HEK293T (cell line): ENCODE measurements around the gene PDPR.
"Not testable (repeated sequence)": the region's sequence is repeated elsewhere in the genome, so short reads cannot be mapped to it uniquely, and the experiment has no call there.

Source experiments
- CTCF ChIA-PET: fragments of 350-600 bp; formaldehyde crosslinking; extraction: SDS; loops from one replicate; lab custom pipeline; 2021; ENCODE audit warnings: antibody characterized with exemption, inconsistent platforms; lab: Yijun Ruan, JAX
- POLR2A ChIA-PET: fragments of 350-600 bp; formaldehyde crosslinking; extraction: SDS; loops from one replicate; lab custom pipeline; 2020; ENCODE audit warnings: antibody characterized with exemption, inconsistent platforms; lab: Yijun Ruan, JAX
- DNase-seq: peaks from one replicate; pipeline ENCODE4 v3.0.0; 2012; ENCODE audit warnings: mixed read lengths; ENCODE audit errors: extremely low spot score
- BHLHE40 ChIP-seq: fragments of 450-650 bp; IDR thresholded peaks from 2 replicates; pipeline ENCODE4 v1.6.1; 2016; ENCODE audit warnings: mild to moderate bottlenecking, moderate library complexity, borderline replicate concordance
- L3MBTL2 ChIP-seq: fragments of 450-650 bp; conservative IDR thresholded peaks from 2 replicates; pipeline ENCODE4 v1.6.1; 2016; ENCODE audit warnings: mild to moderate bottlenecking

The PDPR gene

DNA sequence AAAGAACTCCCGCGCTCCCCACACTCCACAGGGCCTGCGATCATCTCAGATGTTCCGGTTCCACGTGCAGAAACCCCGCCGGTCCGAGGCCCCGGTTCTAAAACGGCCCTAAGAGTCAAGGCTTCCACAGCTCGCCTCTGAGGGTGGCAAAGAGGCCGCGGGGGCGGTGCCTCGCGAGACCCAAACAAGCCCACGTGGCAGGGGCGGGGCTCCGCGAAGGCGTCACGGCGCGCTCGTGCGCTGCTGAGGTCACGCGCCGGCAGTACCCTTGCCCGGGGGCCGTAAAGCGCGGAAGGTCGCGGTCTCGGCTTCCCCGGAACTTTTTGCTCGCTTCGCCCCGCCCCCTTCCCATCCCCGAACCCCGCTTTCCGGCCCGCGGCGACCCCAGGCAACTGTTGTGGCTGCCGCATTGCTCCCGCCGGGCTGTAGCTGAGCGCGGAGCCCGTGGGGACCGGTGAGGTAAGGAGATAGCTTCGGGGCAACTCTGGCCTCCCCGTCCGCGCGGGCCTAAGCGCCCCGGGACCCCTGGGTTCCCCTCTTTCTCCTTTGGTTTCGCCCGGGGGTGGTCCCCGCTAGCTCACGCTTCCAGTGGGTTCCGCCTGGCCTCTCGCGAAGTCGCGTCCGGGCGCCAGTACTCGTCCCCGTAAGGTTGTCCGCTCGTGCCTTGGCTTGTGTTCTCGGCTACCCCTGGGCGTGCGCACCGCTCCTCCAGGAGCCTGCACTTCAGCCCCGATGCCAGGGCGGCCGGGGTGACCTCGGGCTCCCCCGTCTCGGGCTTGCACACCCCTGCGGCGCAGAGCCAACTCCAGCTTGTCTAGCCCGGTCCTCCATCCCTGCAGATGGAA lies at the start of gene PDPR:
TSS of gene PDPR (plus strand) at position 351 of the 845 bp plus-strand sequence. CDS start 6,161 bp downstream, outside the sequence.
- peak; percentile 81 for TF ChIP-seq L3MBTL2
- DNase-seq: peak; percentile 74
- POLR2A ChIA-PET, CTCF ChIA-PET: not testable (repeated sequence)

DNA sequence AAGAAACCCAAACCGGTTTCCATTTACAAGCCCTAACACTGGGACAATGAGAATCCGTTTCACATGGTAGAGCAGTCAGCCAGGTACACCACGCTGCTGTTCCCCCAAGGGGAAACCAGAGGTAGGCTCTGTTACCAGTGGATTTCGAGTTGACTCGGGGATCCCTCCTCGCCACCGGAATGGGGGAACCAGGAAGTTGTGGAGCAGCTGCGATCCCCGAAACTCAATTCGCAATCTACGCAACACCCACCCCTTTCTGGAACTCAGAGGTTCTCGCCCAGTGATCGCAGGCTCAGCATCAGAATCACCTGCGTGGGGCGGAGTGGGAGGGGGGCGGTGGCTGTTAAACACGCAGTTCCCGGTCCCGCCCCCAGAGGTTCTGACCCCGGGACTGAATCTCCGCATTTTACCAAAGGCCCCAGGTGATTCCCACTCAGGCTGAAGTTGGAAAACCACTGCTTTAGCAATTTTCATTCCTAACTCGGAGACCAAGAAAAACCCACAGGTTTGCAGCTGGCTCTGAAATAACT lies 49.2 kb upstream of the PDPR start:
- CTCF ChIA-PET, POLR2A ChIA-PET: not testable (repeated sequence)
- peak; percentile 7 for DNase-seq

DNA sequence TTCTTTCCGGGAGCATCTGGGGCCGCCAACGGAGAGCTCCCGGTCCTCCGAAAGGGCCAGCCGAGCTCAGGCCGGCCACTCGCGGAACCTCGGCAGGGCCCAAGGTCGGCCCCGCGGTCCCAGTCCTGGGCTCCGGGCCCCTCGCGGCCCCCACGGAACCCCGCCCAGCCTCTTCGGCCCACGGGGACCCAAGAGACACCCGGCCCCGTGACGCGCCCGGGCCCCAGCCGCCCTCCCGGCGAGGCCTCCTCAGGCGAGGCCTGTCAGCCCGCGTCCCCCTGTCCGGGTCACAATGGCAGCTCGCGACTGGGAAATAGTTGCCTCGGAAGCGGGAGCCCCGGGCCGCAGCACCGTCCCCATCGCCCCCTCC lies 48.8 kb upstream of the PDPR start:
- POLR2A ChIA-PET, DNase-seq, CTCF ChIA-PET: not testable (repeated sequence)

DNA sequence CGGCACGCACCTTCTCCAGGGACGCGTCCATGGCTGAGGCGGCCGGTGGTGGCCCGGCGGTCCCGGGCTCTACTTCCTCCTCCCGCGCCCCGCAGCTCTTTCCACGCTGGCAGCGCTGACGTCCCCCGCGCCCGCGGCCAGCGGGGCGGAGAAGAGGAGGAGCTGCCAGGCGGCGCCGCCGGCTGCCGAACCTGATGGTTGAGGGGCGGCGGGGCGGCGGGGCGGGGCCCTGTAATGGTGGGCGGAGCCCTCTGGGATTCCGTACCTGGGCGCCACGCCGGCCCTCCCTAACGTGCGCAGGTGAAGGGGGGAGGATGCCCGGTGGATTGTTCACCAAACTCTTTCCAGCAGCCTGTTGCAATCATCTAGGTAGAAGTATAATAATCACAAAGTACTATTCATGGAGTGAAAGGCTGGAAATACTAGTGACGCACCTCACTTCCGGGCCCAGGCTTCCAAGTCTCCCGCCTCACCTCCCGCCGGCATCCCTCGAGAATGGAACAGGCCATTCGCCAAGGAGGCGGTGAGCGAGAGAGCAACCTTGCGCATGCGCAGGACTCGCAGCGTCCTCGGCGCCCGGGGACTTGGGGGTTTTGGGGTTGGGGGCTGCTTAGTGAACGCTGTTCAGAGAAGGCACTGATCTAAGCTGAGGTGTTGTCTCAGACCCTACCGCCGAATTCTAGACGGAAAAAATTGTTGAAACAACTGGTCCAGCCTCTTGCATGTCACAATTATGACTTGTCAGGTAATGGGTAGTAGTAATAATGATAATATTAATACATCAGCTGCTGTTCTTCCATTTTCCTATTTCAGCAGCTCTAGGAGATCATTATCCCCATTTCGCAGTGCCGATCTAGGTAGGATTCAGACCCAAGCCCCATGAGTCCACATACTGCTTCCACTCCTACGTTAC lies 48.1 kb upstream of the PDPR start:
- CTCF ChIA-PET, POLR2A ChIA-PET: not testable (repeated sequence)
- DNase-seq: peak; percentile 72
- TF ChIP-seq BHLHE40: peak; percentile 75

DNA sequence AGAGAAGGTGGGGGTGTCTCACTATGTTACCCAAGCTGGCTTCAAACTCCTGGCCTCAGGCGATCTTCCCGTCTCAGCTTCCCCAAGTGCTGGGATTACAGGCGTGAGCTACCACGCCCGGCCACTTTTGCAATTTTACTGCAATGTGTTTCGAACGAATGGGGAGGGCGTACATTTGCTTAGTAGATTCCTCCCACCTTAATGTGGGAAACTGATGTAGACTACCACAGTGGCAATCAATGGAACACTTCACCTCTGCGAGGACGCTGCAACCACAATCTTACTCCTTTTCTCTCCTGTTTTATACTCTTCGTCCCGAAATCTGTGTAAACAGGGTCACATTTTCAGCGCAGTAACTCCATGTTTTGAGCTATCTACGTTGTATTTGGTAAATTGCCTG lies 47.4 kb upstream of the PDPR start:
- DNase-seq, POLR2A ChIA-PET, CTCF ChIA-PET: not testable (repeated sequence)

DNA sequence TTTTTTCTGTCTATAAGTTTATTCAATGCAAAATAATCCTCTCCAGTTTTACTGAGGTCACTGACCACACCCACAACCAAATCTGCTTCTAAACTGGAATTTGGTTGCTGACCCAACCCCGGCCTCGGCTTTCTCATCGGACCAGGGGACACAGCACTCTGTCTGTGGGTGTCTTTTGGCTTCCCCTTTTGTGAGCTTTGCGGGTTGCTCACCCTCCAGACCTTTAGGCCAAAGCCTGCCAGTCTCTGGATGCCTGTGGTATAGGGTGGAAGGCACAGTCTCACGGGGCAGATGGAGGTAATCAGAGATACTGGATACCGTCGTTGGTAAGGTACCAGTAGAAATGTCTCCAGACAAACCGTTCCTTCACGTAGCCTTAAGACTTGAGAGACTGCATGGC lies 35.1 kb upstream of the PDPR start:
- POLR2A ChIA-PET, DNase-seq, CTCF ChIA-PET: not testable (repeated sequence)

DNA sequence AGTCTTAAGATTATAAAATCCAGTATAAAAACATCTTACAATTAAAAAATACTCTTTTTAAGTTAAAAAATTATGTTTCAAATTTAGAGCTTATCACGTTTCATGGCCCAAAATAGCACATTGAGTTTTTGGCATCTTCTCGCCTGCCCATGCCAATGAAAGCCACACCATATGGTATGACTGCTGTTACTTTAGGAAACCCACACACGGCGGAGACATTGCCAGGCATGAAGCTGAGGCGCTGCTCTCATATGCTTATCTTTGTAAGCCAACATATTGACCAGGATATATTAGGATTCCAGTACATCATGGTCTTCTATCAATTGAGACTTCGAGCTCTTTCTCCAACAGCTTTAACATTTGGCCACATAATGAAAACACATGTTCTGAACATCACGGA lies 32.9 kb upstream of the PDPR start:
- POLR2A ChIA-PET, DNase-seq, CTCF ChIA-PET: not testable (repeated sequence)

DNA sequence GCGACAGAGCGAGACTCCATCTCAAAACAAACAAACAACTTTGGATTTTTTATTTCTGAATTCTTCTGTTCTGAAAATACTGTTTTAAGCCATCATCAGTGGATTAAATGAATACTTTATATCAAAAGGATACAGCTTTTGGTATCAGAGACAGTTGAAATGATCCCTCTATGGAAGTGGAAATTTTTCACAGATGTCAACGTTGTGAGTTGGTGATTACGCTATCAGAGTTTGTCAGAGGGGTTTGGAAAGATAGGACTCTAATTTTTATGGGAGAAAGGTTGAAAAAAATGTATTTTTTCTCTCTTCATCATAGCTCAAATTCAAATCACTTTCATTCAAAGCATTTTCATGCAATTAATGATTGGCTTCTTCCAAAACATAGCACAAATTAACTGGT lies 30.2 kb upstream of the PDPR start:
- DNase-seq, CTCF ChIA-PET, POLR2A ChIA-PET: not testable (repeated sequence)

DNA sequence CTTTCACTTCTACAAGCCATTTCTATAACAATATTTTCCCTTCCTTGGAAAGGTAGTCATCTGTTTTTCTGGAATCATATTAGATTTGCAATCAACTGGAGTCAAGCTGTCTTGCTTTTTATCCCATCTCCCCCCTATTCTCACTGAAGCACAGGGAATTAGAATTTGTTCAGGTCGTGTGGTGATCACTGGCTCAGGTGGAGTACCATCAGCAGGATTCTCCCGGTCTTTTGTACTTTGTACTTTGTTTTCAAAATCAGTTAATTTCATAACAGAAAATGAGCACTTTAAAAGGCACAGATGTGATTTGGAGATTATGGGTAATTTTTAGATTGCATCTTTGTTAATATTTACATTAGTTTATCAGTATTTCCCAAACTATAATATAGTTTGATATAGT lies 26.0 kb upstream of the PDPR start:
- CTCF ChIA-PET, POLR2A ChIA-PET, DNase-seq: not testable (repeated sequence)

DNA sequence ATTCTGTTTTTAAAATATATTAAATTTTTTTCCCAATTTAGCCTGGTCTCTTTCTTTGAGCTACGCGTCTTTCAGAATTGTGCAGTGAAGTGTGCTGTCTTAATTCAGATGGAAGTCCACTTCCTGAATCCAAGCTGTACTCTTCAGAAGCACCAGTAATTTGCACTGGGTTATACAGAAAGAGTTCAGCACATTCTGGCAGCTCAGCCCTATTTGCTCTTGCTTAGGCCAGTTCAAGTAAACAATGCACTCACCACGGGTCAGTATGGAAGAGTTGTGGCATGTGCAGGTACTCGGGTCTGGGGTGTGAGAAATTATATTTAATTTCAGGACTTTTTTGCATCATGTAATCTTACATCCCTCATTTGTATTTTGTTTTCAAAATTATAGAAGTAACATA lies 25.3 kb upstream of the PDPR start:
- DNase-seq, CTCF ChIA-PET, POLR2A ChIA-PET: not testable (repeated sequence)

DNA sequence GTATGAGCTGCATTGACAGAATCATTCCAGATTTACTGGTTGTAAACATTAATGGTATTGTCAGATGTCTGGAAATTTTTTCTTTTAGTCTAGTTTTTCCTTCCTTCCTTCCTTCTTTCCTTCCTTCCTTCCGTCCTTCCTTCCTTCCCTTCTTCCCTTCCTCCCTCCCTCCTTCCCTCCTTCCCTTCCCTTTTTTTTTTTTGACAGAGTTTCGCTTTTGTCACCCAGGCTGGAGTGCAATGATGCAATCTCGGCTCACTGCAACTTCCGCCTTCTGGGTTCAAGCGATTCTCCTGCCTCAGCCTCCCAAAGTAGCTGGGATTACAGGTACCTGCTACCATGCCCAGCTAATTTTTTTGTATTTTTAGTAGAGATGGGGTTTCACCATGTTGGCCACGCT lies 24.8 kb upstream of the PDPR start:
- CTCF ChIA-PET, DNase-seq, POLR2A ChIA-PET: not testable (repeated sequence)

DNA sequence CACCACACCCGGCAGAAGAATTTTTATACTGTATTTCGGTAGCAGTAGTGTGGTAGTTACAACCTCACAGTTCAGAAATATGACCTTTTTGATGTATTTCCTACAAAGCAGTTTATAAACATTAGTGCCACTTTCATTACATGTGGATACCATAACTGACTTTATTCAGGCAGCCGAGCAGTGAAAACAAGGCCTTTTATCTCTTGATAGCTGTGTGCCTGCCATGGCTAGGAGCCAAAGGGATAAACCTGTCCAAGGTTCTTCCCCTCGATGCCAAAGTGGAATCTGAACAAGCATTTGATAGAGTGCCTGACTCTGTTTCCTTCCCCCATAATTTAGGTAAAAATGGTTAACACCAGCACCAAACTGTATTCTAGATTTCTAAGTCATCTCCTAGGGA lies 23.0 kb upstream of the PDPR start:
- POLR2A ChIA-PET, CTCF ChIA-PET: not testable (repeated sequence)

DNA sequence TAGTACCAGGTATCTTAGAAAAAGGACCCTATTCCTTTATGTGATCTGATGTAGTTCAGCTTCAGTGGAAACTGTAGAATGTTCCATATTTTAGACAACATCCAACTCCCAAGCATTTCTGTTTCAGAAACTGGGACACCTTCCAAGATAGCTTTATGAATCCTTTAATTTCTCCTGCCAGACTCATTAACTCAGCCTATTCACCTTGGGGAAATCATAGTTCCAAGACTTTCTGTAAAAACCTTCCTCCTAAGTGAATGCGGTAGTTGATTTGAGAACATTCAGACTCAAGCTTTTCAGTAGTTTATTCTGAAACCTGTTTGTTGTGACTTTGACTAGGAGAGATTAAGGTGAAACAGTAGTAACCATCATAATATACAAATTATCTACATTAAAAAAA lies 20.0 kb upstream of the PDPR start:
- POLR2A ChIA-PET, DNase-seq, CTCF ChIA-PET: not testable (repeated sequence)

More for the DNA sequence above, 23.0 kb upstream of the PDPR start:
- DNase-seq: not testable (repeated sequence)

DNA sequence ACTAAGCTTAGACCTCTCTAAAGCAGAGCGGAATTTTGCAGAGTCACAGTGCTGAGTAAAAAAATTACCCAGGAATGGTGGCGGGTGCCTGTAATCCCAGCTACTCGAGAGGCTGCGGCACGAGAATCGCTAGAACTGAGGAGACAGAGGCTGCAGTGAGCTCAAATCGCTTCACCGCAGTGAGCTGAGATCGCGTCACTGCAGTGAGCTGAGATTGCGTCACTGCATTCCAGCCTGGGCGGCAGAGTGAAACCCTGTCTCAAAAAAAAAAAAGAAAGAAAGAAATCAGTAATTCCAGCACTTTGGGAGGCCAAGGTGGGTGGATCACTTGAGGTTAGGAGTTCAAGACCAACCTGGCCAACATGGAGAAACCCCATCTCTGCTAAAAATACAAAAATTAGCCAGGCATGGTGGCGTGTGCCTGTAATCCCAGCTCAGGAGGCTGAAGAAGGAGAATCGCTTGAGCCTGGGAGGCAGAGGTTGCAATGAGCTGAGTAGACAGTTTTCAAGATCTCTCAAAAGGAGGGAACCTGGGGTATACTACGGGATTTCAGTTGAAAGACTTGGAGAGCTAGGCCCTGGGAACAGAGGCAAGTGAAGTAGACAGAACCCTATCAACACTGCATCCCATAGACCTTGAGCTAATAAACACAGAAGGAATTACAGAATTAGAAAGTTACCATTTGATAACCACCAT lies 4.4 kb upstream of the PDPR start:
- CTCF ChIA-PET, DNase-seq, POLR2A ChIA-PET: not testable (repeated sequence)

DNA sequence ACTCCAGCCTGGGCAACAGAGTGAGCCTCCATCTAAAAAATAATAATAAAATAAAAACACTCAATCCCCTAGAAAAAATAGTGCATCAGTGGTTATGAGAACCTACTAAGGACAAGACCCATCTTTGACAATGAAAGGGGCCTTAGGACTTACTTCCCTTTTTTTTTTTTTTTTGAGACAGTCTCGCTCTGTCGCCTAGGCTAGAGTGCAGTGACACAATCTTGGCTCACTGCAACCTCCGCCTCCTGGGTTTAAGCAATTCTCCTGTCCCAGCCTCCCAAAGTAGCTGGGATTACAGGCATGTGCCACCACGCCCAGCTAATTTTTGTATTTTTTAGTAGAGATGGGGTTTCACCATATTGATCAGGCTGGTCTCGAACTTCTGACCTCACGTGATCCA lies 2.0 kb upstream of the PDPR start:
- DNase-seq, POLR2A ChIA-PET, CTCF ChIA-PET: not testable (repeated sequence)

DNA sequence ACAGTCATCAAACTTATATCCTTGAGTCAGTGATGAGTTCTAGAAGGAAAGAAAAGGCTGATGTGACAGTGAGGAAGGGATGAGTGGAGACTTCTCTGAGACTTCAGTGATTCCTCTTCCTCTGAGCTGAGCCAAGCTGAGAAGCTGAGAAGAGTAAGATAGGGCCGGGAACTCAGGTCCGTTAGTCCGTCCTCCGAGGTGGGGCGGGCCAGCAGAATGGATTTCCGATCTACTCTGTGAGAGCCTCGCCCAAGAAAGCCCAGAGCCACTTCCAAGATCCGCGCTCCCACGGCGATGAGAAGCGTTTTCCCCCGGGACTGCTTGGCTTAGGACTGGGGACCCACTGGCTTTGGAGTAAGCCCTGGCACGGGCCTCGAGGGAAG lies 542 bp upstream of the PDPR start:
- POLR2A ChIA-PET, CTCF ChIA-PET, DNase-seq: not testable (repeated sequence)

DNA sequence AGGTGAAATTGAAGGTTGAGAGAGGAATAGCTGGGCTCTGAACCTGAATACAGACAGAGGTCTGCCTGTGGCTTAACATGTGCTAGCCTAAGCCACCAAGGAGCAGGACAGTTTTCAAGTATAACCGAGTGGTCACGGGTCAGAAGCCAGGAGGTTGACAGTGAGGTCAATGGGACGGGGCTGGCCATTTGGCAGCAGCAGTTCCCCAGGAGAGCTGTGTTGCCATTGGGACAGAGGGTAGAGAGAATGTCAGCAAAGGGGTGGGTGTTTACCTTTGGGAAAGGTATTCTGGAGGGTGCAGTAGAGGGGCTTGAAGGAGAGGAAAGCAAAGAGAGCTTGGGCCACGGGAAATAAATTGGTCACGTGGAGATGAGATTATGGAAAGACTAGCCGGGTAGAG lies 4.2 kb downstream of the PDPR start:
- POLR2A ChIA-PET, CTCF ChIA-PET, DNase-seq: not testable (repeated sequence)
